ENCODE measurements around the gene CCDC142. TPM values are rescaled to one million over a fixed set of nuclear protein-coding genes. Genes with fewer than 3 reads are reported as not detected.
A peak's percentile ranks its signal among the peaks of the same experiment; 100 is the strongest.
"Not testable (repeated sequence)": the region's sequence is repeated elsewhere in the genome, so short reads cannot be mapped to it uniquely, and the experiment has no call there.

CCDC142 gene
- total RNA-seq, 6 experiments from 2014 or later: 5.9 to 15.4 (median 11.2) TPM

DNA sequence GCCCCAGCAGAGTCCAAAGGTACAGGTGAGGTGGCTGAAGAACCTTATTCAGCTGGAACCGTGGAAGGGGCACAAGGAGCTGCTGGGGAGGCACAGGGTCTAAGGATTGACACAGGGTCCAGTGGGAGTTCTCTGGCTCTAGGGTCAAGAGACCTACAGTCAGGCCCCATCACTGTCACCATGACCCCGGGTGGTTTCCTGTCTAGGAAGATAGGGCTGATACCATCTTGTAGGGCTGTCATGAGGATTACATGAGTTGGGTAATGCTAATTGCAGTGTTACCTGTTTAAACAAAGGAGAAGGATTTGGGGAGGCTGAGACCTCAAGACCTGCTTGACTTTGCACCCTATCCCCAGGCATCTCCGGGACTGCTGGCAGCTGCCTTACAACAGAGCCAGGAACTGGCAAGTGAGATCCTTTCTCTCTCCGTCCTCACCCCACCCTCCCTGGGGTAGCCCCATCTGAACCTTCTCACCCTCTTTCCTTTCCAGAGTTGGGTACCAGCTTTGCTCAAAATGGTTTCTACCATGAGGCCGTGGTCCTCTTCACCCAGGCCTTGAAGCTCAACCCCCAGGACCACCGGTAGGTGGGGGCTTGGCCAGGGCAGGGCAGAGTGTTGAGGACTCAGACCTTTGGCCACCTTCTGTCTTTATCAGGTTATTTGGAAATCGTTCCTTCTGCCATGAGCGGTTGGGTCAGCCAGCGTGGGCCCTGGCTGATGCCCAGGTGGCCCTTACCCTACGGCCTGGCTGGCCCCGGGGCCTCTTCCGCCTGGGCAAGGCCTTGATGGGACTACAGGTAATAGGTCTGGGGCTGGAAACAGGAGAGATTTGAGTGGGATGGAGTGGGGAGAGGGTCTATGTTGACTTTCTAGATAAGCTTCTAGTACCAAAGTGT lies 9.1 kb upstream of the CCDC142 start:
- intact Hi-C loops (cut with DNase I): no loop called here
- H3K36me3 ChIP-seq: peaks cover 0 to 32% (median 9%) of the 10 kb centered on the region in 4 donors
- ATAC-seq (peak; percentile 77 to 82 (median 80)), DNase-seq (peak; percentile 75 to 88 (median 85))
- H3K27me3 ChIP-seq: no peaks in the 10 kb centered on the region
- no peak for TF ChIP-seq POLR2A (IDR thresholded peaks at IDR 0.05)
- TF ChIP-seq, protein P1, sequence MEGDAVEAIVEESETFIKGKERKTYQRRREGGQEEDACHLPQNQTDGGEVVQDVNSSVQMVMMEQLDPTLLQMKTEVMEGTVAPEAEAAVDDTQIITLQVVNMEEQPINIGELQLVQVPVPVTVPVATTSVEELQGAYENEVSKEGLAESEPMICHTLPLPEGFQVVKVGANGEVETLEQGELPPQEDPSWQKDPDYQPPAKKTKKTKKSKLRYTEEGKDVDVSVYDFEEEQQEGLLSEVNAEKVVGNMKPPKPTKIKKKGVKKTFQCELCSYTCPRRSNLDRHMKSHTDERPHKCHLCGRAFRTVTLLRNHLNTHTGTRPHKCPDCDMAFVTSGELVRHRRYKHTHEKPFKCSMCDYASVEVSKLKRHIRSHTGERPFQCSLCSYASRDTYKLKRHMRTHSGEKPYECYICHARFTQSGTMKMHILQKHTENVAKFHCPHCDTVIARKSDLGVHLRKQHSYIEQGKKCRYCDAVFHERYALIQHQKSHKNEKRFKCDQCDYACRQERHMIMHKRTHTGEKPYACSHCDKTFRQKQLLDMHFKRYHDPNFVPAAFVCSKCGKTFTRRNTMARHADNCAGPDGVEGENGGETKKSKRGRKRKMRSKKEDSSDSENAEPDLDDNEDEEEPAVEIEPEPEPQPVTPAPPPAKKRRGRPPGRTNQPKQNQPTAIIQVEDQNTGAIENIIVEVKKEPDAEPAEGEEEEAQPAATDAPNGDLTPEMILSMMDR (IDR thresholded peaks at IDR 0.05): no peak
- H3K27ac ChIP-seq: peak overlapping the region in 2 of 3 donors; percentile 65 to 75
- peaks cover 0 to 74% (median 26%) of the 10 kb centered on the region in 4 donors for H3K4me1 ChIP-seq
- no peaks in the 10 kb centered on the region for H3K9me3 ChIP-seq
- H3K4me3 ChIP-seq: peak overlapping the region in 1 of 3 donors; percentile 21
- 53% methylated on average over 11 of the region's 12 CpGs for WGBS (ENCODE audit: insufficient coverage, low coverage, low lambda C conversion rate, missing lambda C conversion rate)

DNA sequence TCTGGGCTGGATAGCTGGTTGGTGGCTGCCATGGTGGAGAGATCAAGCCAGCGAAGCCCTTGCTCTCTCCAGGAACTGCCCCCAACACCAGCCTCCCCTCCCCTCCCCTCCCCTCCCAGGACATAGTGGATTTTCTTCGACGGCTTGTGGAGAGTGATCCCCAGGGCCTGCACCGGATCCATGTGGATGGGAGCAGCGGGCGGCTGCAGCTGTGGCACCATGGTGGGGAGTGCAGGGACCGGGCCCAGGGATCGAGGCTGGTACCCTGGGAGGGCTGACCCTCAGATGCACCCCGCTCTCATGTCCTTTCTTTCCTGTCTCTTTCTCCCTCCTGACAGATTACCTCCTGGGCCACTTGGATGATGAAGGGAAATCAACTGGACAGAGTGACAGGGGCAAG lies 7.1 kb upstream of the CCDC142 start:
- Histone ChIP-seq H3K27ac (peak overlapping the region in 2 of 3 donors; percentile 73 to 79), H3K4me1 (peaks cover 0 to 83% (median 32%) of the 10 kb centered on the region in 4 donors), H3K27me3 (no peaks in the 10 kb centered on the region), H3K4me3 (peak overlapping the region in 1 of 3 donors; percentile 47), H3K9me3 (no peaks in the 10 kb centered on the region), H3K36me3 (peaks cover 0 to 40% (median 9%) of the 10 kb centered on the region in 4 donors)
- intact Hi-C loops (cut with DNase I): loop anchor here in 1 of 2 donors (5.0 kb wide), 1 partner anchor 37 kb away; the partner anchor contains the start of genes AUP1, DQX1 and HTRA2
- 100% methylated on average over 1 of the region's 9 CpGs for WGBS (ENCODE audit: insufficient coverage, low coverage, low lambda C conversion rate, missing lambda C conversion rate)
- no peak for ATAC-seq
- DNase-seq: no peak
- TF ChIP-seq POLR2A (IDR thresholded peaks at IDR 0.05): no peak
- TF ChIP-seq, protein P1 (IDR thresholded peaks at IDR 0.05): no peak

DNA sequence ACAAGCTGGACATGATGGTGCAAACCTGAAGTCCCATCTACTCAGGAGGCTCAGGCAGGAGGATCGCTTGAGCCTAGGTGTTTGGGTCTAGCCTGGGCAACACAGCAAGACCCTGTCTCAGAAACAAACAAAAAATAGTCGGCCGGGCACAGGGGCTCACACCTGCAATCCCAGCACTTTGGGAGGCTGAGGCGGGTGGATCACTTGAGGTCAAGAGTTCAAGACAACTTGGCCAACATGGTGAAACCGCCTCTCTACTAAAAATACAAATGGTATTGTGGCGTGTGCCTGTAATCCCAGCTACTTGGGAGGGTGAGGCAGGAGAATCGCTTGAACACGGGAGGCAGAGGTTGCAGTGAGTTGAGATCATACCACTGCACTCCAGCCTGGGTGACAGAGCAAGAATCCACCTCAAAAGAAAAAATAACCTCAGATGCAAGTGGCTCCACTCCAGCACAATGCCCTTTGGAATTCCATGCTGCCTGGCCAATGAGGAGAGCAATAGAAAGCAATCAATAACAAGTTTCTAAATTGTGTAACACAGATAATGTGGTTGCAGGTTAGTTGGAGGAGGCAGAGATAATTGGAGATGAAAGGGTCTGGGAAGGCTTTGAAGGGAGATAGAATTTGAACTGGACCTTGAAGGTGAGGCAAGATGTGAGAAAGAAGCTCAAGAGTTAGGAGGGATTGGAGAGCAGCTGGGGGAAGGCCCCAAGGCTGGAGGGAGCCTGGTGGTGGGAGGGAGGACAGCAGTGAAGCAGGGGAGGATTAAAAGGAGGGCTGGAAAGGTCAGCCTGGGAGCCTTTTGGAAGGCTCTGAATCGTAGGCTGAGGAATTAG lies 6.1 kb upstream of the CCDC142 start:
- Histone ChIP-seq H3K4me3 (peak overlapping the region in 2 of 3 donors; percentile 23 to 47), H3K27ac (peak overlapping the region; percentile 22 to 79 (median 73)), H3K9me3 (no peaks in the 10 kb centered on the region), H3K4me1 (peaks cover 0 to 82% (median 32%) of the 10 kb centered on the region in 4 donors), H3K36me3 (peaks cover 0 to 40% (median 9%) of the 10 kb centered on the region in 4 donors), H3K27me3 (no peaks in the 10 kb centered on the region)
- DNase-seq: peak in 2 of 3 donors; percentile 71 to 87
- intact Hi-C loops (cut with DNase I): loop anchor here in 1 of 2 donors (5.0 kb wide), 1 partner anchor 38 kb away; the partner anchor contains the start of genes AUP1, DQX1 and HTRA2
- TF ChIP-seq, protein P1 (IDR thresholded peaks at IDR 0.05): no peak
- TF ChIP-seq POLR2A (IDR thresholded peaks at IDR 0.05): no peak
- 50% methylated on average over 9 of the region's 9 CpGs for WGBS (ENCODE audit: insufficient coverage, low coverage, low lambda C conversion rate, missing lambda C conversion rate)
- peak; percentile 63 to 77 (median 70) for ATAC-seq

DNA sequence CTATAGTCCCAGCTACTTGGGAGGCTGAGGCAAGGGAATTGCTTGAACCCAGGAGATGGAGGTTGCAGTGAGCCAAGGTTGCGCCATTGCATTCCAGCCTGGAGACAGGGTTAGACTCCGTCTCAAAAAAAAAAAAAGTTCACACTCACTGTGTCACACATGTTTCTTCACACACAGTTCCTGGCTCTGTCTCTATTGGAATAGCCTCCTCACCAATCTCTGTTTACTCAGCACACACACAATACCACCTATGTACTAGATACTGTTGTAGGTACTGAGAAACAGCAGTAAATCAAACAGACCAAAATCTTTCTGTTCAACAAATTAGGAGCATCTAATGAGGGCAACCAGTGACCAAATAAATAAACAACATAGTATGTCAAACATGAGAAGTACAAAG lies 3.3 kb upstream of the CCDC142 start:
- Histone ChIP-seq H3K27ac (peak overlapping the region in 1 of 3 donors; percentile 57), H3K9me3 (no peaks in the 10 kb centered on the region), H3K36me3 (peaks cover 0 to 15% (median 1%) of the 10 kb centered on the region in 4 donors), H3K4me3 (no peak overlapping the region), H3K27me3 (no peaks in the 10 kb centered on the region), H3K4me1 (peaks cover 0 to 70% (median 23%) of the 10 kb centered on the region in 4 donors)
- peak in 2 of 4 donors; percentile 11 to 27 for ATAC-seq
- intact Hi-C loops (cut with DNase I): loop anchor here in 1 of 2 donors (5.0 kb wide), 1 partner anchor 41 kb away; the partner anchor contains the start of genes AUP1, DQX1 and HTRA2
- no peak for DNase-seq
- 51% methylated on average over 2 of the region's 2 CpGs for WGBS (ENCODE audit: insufficient coverage, low coverage, low lambda C conversion rate, missing lambda C conversion rate)
- TF ChIP-seq, protein P1 (IDR thresholded peaks at IDR 0.05): no peak
- TF ChIP-seq POLR2A (IDR thresholded peaks at IDR 0.05): no peak

DNA sequence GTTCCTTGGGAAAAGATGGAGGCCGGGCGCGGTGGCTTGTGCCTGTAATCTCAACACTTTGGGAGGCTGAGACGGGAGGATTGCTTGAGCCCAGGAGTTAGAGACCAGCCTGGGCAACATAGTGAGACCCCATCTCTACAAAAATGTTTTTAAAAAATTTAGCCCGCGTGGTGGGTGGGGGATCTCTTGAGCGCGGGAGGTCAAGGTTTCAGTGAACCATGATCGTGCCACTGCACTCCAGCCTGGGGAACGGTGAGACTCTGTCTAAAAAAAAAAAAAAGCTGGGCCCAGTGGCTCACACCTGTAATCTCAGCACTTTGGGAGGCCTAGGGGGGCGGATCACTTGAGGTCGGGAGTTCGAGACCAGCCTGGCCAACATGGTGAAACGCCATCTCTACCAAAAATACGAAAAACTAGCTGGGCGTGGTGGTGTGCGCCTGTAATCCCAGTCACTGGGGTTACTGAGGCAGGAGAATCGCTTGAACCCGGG lies 922 bp upstream of the CCDC142 start:
- DNase-seq; H3K9me3 ChIP-seq; H3K27me3 ChIP-seq; ATAC-seq; intact Hi-C loops (cut with DNase I): not testable (repeated sequence)
- H3K4me3 ChIP-seq: peak overlapping the region; percentile 93 to 99 (median 97)
- H3K36me3 ChIP-seq: peaks cover 0 to 16% (median 2%) of the 10 kb centered on the region in 4 donors
- peak overlapping the region in 1 of 3 donors; percentile 84 for H3K27ac ChIP-seq
- 64% methylated on average over 17 of the region's 19 CpGs for WGBS (ENCODE audit: insufficient coverage, low coverage, low lambda C conversion rate, missing lambda C conversion rate)
- peaks cover 0 to 55% (median 19%) of the 10 kb centered on the region in 4 donors for H3K4me1 ChIP-seq
